ENCODE results near the gene OPN4.

Gene OPN4

DNA sequence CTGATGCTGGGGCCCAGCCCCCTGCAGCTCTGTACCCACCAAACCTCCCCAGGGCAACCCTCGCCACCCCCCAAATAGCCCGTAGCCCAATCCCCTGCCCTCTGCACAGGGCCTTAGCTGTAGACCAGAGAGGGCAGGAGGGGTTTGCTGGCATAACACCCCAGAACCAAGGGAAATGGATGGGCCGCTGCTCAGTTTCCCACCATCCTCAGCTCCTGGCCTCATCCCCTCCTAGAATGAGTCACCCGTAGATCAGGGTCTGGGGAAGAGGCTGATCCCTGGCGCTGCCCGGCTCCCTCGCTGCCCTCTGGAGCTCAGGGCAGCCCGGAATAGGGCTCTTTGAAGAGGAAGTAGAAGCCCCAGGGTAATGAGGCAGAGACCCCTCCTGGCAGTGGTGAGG lies 45.2 kb downstream of the OPN4 start:
- no peak for DNase-seq (ENCODE audit: low read depth in 2 of 2)

DNA sequence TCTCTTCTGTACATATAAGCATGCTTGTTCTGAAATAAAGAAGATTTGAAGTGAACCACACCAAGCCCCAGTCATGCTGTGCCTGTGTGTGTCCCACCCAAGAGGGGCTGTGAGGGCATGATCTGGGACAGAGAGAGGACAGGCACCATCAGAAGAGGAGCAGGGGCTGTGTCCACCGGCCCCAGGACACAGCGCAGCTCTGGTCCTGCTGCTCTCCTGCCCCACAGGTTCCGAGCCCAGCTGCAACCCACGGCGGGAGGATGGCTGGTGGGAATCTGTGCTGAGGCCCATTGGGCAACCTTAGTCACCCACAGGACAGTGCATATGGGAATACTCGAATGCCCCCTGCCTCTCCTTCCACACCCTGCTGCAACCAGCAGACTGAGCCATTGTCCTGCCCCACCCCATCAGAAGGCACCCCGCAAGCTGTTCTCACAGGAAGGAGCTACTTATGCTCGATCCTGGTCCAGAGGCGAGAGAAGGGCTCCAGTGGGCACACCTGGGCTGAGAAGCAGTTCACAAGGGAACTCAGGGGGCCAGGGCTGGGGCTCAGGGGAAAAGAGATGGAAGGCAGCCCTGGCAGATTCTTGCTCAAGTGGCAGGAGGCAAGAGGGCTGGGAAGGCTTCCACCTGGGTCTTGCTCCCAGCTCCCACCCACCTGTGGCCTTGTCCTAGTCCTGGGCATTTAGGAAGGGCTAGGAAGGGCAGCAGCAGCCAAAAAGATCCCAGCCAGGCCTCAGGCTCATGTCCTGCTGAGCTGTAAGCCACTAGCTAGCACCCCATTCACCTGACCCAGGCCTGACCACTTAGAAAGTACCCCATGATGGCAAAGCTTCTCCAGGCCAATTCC lies 45.9 kb downstream of the OPN4 start:
- no peak for DNase-seq (ENCODE audit: low read depth in 2 of 2)

DNA sequence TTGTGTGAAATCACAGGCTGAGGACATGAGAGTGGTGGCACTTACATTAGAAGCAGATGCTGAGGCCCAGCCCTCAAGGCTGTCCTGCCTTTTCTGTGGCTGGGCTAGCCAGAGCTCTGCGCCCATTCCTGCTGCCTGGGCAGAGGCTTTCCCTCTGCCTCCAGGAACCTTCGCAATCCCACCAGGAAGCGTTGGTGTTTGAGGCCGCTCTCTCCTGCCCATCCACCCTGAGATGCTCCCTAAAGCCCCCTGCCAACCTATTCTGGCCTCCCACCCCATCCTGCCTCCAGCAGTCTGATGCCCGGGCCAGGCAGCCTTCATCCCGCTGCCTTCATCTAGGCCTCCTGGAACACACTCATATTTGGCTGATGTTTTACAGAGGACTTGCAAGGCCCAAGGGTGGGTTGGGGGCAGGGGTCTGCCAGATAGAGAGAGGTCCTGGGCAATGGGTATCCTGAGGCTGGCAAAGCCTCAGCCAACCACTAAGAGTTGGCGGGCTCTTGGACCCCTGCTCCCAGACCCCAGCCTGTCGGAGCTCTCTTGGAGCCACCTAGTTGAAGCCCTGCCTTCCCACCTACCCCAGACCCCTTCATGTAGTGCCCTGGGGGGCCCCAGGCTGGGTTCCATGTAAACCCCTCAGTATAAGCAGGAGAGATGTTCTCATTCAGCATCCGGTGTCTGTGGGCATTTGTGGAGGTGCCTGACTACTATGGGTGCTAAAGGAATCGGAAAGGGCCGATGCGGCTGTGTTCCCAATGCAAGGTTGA lies 46.7 kb downstream of the OPN4 start:
- DNase-seq (ENCODE audit: low read depth in 2 of 2): no peak

DNA sequence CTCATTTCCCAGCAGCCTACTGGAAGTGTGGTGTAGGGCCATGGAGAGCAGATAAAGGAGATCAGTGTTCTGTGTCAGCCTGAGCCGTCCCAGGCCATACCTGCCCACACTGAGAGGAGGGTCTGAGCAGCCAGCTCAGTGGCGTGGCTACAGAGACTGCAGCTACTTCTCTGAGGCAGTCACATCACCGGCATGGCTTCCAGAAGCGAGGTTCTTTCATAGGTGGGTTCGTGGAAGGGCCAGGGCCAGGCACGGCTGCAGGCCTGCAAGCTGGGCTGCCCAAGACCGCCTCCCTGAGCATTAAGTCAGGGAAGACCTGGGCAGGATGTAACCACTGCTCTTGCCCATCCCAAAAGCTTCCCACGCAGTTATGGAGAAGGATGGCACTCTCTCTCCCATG lies 48.8 kb downstream of the OPN4 start:
- no peak for DNase-seq (ENCODE audit: low read depth in 2 of 2)

DNA sequence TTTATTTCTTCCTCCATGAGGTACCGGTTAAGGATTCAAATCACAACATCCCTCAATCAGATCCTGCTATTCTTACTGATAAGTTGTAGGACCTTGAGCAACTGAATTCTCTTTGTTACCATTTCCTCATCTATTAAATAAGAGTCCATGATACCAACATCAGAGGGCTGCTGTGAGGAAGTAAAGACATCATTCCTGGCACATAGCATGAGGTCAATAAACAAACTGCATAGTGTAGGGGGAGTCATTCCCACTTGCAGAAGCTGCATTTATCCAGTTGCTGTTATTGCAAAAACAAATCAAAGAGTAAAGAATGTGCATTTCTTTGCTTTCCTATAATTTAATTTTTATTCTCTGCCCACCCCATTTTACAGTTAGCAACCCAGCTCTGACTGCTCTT lies 50.8 kb downstream of the OPN4 start:
- no peak for DNase-seq (ENCODE audit: low read depth in 2 of 2)

DNA sequence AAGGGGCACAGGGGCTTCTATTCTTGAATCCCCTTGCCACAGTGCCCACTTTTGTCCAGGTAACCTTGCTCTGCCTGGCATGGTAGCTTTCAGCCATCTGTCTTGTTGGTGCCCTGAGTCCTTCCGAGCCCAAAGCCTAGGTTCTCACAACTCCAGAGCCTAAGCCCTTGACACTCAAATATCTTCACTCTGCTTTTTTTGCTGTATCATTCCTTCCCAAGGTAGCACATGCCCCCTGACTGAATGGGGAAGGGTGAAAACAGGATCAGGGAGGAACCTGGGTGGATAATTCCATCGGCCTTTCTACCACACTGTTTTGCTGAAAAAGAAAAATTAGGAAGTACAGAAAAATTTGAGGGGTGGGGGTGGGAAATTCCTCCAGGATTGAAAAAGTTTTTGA lies 51.6 kb downstream of the OPN4 start:
- DNase-seq (ENCODE audit: low read depth in 2 of 2): no peak

DNA sequence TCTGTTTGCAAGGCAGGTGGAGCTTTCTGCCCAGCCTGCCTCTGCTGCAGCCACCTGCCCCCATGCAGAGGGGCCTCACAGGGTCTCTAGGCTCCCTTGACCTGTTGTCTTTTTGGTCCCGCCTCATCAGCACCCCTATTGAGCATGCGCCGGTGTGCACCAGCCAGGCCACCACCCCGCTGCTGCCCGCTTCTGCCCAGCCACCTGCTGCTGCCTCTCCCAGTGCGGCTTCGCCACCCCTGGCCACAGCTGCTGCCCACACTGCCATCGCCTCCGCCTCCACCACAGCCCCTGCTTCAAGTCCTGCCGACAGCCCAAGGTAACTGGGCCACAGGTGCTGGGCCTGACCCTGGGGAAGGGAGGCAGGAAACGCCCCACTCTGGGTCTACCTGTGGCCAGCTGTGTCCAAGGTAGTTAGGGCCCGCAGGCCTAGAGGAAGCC lies 52.1 kb downstream of the OPN4 start:
- DNase-seq (ENCODE audit: low read depth in 2 of 2): no peak

DNA sequence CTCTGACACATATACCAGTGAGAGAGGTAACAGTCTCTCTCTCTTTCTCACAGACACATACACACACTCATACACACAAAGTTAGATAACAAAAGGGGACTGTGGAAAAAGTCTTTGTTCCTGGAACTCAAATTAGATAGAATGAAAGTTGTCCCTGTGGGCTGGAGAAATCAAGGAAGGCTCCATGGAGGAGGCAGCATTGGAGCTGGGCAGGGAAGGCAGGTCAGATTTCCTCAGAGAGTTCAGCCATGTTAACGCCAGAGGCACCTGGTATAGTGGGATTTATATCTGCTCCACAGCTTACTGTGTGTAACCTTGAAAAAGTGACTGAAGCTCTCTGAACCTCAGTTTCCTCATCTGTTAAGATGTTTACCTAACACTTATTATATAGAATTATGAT lies 52.6 kb downstream of the OPN4 start:
- DNase-seq (ENCODE audit: low read depth in 2 of 2): no peak

DNA sequence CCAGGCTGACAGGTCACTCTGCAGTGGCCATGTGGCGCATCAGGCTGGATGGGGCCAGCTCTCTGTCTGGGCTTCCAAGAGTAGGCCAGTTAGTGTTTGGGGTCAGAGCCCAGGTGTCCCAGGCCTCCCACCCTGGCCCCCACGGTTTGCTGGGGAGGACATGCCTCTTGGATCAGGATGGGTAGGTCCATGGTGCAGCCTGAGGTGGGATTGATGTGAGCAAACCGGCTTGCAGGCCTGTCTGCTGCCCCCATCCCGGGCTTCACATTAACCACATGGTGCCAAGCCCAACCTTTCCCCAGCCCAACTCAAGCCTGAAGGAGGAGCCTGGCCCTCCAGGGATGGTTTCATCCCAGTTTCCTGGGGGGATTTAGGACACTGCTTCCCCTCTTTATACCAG lies 53.2 kb downstream of the OPN4 start:
- DNase-seq (ENCODE audit: low read depth in 2 of 2): no peak

DNA sequence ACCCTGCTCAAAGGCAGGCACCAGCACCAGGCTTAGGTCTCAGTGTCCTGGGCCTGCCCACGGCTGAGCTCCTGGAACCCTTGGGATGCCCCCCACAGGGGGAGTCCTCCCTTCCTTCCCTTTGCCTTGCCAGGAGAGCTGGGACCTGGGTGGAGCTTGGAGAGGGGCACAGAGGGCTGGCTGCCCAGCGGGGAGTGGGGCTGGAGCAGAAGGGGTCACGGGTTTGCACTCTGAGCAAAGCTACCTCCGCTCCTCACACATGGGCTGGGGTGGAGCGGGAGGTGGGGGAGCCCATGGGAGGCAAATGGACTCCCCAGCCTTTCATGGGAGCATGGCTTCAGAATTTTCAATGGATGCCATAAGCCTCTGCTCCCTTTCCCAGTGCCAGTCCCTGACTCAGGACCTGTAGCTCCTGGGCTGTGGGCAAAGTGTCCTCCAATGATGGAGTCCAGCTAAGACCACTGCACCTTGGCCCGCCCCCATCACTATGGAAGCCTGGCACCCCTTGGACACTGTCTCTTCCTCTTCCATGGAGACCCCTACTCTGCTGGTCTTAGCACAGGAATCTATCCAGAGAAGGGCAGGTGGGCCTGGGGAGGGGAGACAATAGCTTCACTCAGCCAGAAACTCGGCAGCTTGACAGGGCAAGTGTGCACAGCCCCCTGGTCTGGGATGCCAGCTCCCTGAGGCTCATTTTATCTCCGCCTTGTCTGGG lies 53.9 kb downstream of the OPN4 start:
- DNase-seq (ENCODE audit: low read depth in 2 of 2): no peak

DNA sequence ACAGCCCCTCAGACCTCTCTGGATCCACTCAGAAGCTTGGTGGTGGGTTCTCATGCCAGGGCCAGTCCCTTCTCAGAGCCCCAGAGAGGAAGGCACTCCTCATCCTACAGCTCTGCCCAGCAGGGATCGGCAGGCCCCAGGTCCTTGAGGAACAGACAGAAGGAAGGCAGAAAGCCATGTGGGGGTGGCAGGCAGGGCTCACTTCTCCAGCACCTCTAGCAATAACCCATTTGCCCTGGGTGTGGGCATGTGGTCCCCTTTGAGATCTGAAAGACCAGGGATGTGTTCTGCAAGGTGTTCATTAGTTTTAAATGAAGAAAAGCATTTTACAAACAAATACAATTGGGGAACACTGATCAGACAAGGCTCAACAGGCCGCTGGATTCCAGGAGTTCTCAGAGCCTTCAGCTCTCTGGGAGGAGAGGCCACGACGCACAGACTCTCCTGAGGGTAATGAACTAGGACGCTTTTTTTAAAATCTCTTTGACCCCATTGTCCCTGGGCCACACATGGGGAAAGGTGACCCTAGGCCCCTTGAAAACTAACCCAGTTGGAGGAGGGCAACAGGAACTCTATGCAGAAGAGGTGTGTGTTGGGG lies 54.5 kb downstream of the OPN4 start:
- DNase-seq (ENCODE audit: low read depth in 2 of 2): no peak

DNA sequence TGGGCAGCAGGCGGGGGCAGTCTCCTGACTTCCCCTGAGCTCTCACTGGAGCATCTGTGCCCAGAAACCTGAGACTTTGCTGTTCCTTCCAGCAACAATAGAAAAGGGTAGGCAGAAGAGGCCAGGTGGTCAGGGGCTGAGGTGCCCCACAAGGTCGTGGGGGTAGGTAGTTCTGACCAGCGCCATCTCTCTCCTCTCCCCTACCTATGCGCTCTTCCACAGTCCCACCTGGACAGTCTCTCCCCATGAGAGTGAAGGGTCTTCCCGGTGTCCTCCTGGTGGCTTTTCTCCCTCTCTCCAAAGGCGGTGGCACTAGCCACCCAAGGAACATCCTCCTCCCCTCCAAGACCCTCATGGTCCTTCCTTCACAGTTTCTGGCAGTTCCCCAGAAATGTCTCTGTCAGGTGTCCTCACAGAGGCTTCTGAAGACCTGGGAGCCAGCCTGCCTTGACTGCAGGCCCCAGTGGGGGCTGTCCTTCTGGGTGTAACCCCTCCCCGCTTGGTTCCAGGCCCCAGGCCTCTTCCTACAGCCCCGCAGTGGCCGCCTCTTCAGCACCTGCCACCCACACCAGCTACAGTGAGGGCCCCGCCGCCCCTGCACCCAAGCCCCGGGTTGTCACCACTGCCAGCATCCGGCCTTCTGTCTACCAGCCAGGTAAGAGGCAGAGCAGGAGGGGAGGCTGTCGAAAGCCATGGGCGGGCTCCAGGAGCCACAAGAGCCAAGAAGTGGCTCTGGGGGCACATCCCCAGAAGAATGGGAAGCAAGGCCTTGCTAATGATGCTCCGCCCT lies 55.2 kb downstream of the OPN4 start:
- no peak for DNase-seq (ENCODE audit: low read depth in 2 of 2)

DNA sequence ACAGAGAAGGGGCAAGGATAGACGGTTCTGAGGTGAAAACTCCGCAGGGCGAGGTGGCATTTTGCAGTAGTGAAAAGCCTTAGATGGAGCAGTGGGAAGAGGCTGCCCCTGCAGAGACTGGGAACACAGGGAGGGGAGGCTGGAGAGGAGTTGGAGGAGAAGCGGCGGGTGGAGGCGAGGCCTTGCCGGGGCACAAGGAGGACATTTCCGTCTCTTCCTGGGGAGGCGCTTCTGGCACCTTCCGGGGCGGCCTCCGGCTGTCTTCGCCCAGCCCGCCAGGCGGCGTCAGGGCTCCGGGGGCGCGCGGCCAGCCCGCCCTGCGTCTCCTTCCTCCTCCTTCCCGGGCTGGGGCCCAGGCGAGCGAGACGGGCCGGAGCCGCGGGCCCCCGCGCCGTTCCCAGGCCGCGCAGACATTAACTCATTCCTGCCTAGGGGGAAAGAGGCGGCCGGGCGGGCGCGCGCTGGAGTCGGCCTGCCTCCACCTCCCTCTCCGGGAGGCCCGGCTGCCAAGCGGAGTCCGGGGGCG lies 56.7 kb downstream of the OPN4 start:
- peak; percentile 62 to 70 for DNase-seq (ENCODE audit: low read depth in 2 of 2)

DNA sequence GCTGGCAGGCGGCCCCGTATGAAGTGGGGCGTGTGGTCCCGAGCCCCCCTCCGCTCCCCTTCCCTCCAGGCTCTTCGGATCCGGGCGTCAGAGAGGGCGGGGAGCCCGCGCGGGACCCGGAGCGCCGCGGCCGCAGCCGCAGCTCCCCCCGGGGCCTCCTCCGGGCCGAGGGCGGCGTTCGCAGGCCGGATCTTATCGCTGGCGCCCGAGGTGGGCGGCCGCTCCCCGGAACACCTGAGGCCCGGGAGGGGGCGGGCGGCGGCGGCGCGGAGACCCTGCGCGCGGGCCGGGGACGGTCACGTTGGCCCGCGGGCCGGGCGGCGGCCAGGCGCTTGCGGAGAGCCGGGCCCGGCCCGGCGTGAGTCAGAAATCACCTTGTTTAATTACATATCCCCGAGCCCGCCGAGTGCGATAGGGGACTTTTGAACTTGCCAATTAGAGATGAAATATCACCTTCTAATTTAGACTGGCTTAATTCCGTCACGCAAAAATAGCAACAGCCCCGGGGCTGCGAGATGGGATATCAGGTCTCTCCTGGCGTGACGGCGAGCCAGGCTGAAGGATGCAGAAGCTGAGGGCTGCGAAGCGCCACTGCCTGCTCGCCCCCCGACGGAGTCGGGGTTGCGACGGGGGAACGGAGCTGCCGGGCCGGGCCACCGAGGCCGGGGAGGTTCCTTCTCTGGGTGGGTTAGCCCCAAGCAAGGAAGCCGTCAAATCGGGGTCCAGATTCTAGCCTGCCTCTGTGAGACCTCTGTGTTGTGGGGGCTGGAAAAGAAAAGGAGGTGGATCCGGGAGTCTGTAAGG lies 57.4 kb downstream of the OPN4 start:
- DNase-seq (ENCODE audit: low read depth in 2 of 2): peak in 1 of 2 donors; percentile 20

DNA sequence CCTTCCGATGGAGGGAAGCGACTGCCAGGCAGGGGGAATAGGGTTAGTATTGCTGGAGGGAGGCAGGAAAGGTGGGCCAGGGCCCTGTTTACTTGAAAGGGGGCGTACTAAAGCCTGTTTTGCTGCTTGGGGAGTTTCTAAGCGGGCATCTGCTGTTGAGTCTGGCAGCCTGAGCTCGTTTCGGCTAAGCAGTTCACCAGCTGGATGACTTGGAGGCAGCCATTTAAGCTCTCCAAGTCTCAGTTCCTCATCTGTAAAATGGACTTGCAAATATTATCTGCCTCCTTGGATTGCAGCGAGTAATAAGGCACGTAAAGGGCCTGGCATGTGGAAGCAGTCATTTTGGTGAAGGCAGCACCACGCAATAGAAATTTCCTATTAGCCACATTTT lies 58.0 kb downstream of the OPN4 start:
- no peak for DNase-seq (ENCODE audit: low read depth in 2 of 2)

DNA sequence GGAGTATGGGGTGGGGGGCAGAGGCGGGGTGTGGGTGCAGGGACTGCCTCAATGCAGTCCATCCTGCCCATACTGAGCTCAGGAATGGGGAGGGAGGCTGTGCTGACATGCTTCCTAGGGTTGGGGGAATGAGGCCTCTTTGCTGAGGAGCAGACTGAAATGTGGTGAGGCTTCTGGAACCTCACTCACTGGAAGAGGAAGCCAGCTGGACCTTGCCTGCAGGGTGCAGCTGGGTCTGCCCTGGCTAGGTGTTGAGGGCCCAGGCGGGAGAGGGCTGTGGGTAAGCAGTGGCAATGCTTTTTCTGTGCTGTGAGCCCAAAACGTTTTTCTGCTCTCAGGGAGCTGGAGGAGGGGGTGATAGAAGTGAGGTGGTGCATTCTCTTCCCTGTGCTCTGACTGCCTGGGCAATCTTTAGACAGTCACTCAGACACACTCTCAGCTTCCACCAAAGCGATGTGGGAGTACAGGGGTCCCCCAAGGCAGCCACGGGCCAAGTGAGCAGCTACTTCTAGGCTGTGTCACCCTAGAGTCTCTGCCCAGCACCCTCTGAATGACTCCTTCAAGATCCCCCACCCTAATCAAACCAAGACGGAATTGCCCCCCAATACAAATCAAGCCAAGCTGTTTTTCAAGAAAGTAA lies 60.9 kb downstream of the OPN4 start:
- no peak for DNase-seq (ENCODE audit: low read depth in 2 of 2)

DNA sequence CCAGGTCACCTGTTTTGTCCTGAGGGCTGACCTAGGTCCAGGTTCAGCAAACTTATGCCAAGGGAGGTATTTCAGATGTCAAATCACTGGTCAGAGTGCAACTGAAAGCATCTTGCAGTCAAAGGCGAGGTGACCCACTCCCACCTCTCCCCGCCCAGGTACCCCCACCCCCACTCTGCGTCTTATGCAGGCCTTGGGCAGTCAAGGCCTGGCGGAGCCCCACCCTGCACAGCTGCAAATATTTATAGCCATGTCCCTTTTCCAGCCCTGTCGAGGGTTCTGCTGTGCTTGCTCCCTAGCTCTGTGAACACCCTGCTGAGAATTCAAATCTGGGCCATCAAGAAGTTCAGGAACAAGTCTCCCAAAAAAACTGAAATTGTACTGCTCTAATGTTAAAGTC lies 61.5 kb downstream of the OPN4 start:
- DNase-seq (ENCODE audit: low read depth in 2 of 2): no peak

Measured in stimulated activated CD8-positive, alpha-beta memory T cell treated with anti-CD3 and anti-CD28 coated beads, Interleukin-2, amount 100 ng/mL, for 1 hour (primary cell).